DND-41 (cell line): Measurements from ENCODE around the gene SGCD.

Experiments used
- ATAC-seq: fragments of 200-7000 bp; cut with Tn5 transposase; 3 replicates; pipeline ENCODE4 v1.9.1; 2021; ENCODE audit warnings: low read depth; ENCODE audit not compliant: insufficient read depth
- DNase-seq: peaks from one replicate; pipeline ENCODE4 v3.0.0-alpha.2; 2020
- H2AFZ ChIP-seq: 2 replicates; pipeline ENCODE4 v1.6.0; 2012; ENCODE audit warnings: low read depth, low read length
- H3K27ac ChIP-seq: 2 replicates; pipeline ENCODE4 v1.5.1; 2012; ENCODE audit warnings: low read length, inconsistent platforms
- H3K27me3 ChIP-seq: fragments of 200-600 bp; sonication (generic); 2 replicates; pipeline ENCODE4 v1.6.0; 2012; ENCODE audit warnings: low read length, mild to moderate bottlenecking, inconsistent platforms; ENCODE audit not compliant: insufficient read depth, poor library complexity
- H3K36me3 ChIP-seq: 2 replicates; pipeline ENCODE4 v1.5.1; 2012; ENCODE audit warnings: low read length, inconsistent platforms; ENCODE audit not compliant: insufficient read depth
- H3K4me1 ChIP-seq: 2 replicates; pipeline ENCODE4 v1.5.1; 2012; ENCODE audit warnings: mild to moderate bottlenecking, low read length; ENCODE audit not compliant: insufficient read depth
- H3K4me2 ChIP-seq: 2 replicates; pipeline ENCODE4 v1.6.0; 2012; ENCODE audit warnings: mild to moderate bottlenecking, moderate library complexity, low read length, inconsistent platforms; ENCODE audit not compliant: insufficient read depth
- H3K4me3 ChIP-seq, 2 experiments: fragments of 200-600 bp in 1 of 2; shearing (Covaris generic) in 1 of 2; 2 replicates each; pipeline ENCODE4 v1.5.1; 2012 to 2016; ENCODE audit warnings: inconsistent platforms in 2 of 2, low read length in 2 of 2, mild to moderate bottlenecking in 2 of 2, low read depth in 1 of 2, moderate library complexity in 1 of 2
- H3K79me2 ChIP-seq: 2 replicates; pipeline ENCODE4 v1.6.0; 2012; ENCODE audit warnings: low read length, inconsistent platforms; ENCODE audit not compliant: insufficient read depth
- H3K9ac ChIP-seq: 2 replicates; pipeline ENCODE4 v1.6.0; 2012; ENCODE audit warnings: low read depth, mild to moderate bottlenecking, inconsistent platforms, low read length, moderate library complexity
- H3K9me3 ChIP-seq: 2 replicates; pipeline ENCODE4 v1.5.1; 2012; ENCODE audit warnings: low read length, moderate library complexity, mild to moderate bottlenecking, inconsistent platforms; ENCODE audit not compliant: insufficient read depth, severe bottlenecking
- H4K20me1 ChIP-seq: 2 replicates; pipeline ENCODE4 v1.6.0; 2012; ENCODE audit warnings: low read length; ENCODE audit not compliant: insufficient read depth
- EZH2 ChIP-seq: IDR thresholded peaks from 3 replicates; pipeline ENCODE4 v1.6.1; 2012; ENCODE audit warnings: borderline replicate concordance, low read depth, mild to moderate bottlenecking, moderate library complexity, low read length, inconsistent platforms; ENCODE audit not compliant: severe bottlenecking
- TF ChIP-seq, protein P1 (sequence below): IDR thresholded peaks from 2 replicates; pipeline ENCODE4 v1.5.1; 2012; ENCODE audit warnings: borderline replicate concordance, low read length, moderate library complexity, mild to moderate bottlenecking; ENCODE audit not compliant: poor library complexity, severe bottlenecking; ENCODE audit errors: extremely low read depth

The SGCD gene

DNA sequence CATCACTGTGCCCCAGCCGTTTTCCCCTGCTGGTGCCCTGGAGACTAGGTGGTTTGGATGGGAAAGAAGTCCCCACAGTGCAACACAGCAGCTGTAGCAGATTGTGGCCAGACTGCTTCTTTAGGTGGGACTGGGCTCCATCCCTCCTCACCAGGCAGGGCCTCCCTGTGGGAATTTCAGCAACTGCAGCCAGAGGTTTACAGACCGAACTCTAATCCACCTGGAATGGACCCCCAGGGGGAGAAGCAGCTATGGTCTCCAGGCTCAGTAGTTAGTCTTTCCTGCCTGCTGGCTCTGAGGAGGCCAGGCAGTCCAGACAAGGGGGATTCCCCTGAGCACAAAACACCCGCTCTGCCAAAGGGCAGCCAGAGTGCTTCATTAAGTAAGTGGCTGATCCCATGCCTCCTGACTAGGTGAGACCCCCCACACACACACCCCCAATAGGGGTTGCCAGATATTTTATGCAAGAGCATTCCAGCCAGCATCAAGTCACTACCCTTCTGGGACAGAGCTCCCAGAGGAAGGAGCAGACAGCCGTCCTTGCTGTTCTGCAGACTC lies 188.9 kb downstream of the SGCD start:
- Histone ChIP-seq H3K27ac (no peak overlapping the region), H3K4me3 (no peak overlapping the region), H3K79me2 (no peaks in the 10 kb centered on the region), H3K4me1 (no peaks in the 10 kb centered on the region), H3K9me3 (no peaks in the 10 kb centered on the region), H3K4me2 (no peak overlapping the region), H3K27me3 (no peaks in the 10 kb centered on the region), H3K36me3 (no peaks in the 10 kb centered on the region), H2AFZ (no peak overlapping the region), H3K9ac (no peak overlapping the region), H4K20me1 (no peaks in the 10 kb centered on the region)
- DNase-seq: no peak
- no peak for ATAC-seq
- TF ChIP-seq EZH2: no peak
- TF ChIP-seq, protein P1, sequence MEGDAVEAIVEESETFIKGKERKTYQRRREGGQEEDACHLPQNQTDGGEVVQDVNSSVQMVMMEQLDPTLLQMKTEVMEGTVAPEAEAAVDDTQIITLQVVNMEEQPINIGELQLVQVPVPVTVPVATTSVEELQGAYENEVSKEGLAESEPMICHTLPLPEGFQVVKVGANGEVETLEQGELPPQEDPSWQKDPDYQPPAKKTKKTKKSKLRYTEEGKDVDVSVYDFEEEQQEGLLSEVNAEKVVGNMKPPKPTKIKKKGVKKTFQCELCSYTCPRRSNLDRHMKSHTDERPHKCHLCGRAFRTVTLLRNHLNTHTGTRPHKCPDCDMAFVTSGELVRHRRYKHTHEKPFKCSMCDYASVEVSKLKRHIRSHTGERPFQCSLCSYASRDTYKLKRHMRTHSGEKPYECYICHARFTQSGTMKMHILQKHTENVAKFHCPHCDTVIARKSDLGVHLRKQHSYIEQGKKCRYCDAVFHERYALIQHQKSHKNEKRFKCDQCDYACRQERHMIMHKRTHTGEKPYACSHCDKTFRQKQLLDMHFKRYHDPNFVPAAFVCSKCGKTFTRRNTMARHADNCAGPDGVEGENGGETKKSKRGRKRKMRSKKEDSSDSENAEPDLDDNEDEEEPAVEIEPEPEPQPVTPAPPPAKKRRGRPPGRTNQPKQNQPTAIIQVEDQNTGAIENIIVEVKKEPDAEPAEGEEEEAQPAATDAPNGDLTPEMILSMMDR: no peak

DNA sequence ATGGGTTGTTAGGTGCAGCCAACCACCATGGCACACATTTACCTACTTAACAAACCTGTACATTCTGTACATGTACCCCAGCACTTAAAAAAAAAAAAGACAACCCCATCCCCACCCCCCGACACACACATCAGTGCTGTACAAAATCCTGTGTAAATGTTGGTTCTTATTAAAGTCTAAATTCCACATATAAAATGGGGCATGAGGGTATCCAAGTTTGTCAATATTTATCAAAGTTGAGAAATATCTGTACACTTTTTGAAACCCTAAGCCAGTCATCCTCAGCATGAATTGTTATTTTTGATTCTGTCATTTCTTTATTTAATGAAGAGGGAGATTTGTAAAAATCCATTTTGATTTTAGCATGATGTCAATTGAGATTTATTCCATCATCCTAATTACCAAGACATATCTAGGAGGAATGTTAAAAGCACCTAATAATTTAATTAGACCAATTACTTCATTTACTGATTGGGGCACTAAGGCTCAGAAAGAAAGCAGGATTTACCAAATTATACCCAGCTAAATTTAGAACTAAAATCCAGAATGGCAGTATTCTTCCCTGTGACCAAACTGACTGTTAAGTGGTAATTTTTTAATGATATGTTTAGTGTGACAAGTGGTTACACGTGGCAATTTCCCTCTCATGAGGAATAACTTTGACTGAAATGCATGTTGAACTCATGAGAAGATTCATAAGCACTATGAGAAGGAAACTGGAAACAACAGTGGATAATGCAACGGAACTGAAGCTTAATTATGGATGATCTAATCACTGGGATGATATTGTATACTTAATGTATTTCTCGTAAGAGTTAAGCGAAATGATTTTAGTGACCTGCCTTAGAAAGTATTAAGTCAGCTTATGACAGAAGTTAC lies 195.9 kb downstream of the SGCD start:
- no peak overlapping the region for H3K27ac ChIP-seq
- no peak overlapping the region for H3K4me3 ChIP-seq
- ATAC-seq (no peak), DNase-seq (no peak)
- no peak for TF ChIP-seq EZH2
- TF ChIP-seq, protein P1: no peak
- no peaks in the 10 kb centered on the region for H3K4me1 ChIP-seq
- peaks cover 4% of the 10 kb centered on the region for H3K27me3 ChIP-seq
- no peaks in the 10 kb centered on the region for H3K36me3 ChIP-seq
- H3K79me2 ChIP-seq: no peaks in the 10 kb centered on the region
- no peaks in the 10 kb centered on the region for H3K9me3 ChIP-seq
- H2AFZ ChIP-seq: no peak overlapping the region
- no peak overlapping the region for H3K4me2 ChIP-seq
- no peak overlapping the region for H3K9ac ChIP-seq
- H4K20me1 ChIP-seq: no peaks in the 10 kb centered on the region

DNA sequence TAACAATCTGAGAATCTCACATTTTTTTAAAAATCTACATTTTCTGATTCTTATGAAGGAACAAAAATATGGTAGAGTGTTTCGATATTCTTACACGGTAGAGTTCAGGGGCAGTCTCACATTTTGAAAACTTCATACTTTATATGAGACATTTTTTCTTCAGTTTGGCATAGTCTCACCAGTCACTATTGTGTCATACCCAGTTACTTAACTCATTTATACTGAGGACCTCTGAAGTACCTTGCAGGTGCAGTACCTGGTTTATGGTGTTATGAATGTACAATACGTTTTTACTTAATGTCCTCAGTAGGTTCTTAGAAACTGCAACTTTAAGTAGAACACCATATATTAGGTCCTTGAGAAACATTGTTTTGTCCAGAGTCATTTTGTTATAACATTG lies 196.6 kb downstream of the SGCD start:
- no peak for ATAC-seq
- Histone ChIP-seq H3K4me3 (no peak overlapping the region), H3K79me2 (no peaks in the 10 kb centered on the region), H3K4me1 (no peaks in the 10 kb centered on the region), H3K9me3 (no peaks in the 10 kb centered on the region), H4K20me1 (no peaks in the 10 kb centered on the region), H3K36me3 (no peaks in the 10 kb centered on the region), H3K27ac (no peak overlapping the region), H2AFZ (no peak overlapping the region), H3K9ac (no peak overlapping the region), H3K27me3 (peaks cover 4% of the 10 kb centered on the region), H3K4me2 (no peak overlapping the region)
- TF ChIP-seq, protein P1: no peak
- TF ChIP-seq EZH2: no peak
- no peak for DNase-seq
